HepG2 (cell line): ENCODE results near the gene TLE5. TPM values are rescaled to one million over a fixed set of nuclear protein-coding genes. Genes with fewer than 3 reads are reported as not detected.

Experiments
- ARNTL ChIP-seq: sonication (generic); formaldehyde crosslinking; IDR thresholded peaks from 2 replicates; pipeline ENCODE4 v1.4.0; 2020; ENCODE audit warnings: mild to moderate bottlenecking, missing genetic modification reagents
- BRCA1 ChIP-seq: sonication (generic); formaldehyde crosslinking; IDR thresholded peaks from 2 replicates; pipeline ENCODE4 v1.4.0; 2020; ENCODE audit warnings: missing genetic modification reagents
- CREM ChIP-seq, 2 experiments: sonication (generic) in 1 of 2; formaldehyde crosslinking in 1 of 2; IDR thresholded peaks; 2 replicates each; pipeline versions ENCODE4 v1.4.0 to v1.6.1; 2016 to 2020; ENCODE audit warnings: antibody characterized with exemption in 1 of 2, mild to moderate bottlenecking in 1 of 2, missing genetic modification reagents in 1 of 2
- HDAC6 ChIP-seq: fragments of 200-600 bp; sonication (generic); IDR thresholded peaks from 2 replicates; pipeline ENCODE4 v1.7.0; 2017; ENCODE audit warnings: mild to moderate bottlenecking, antibody characterized with exemption, low read length, low read depth
- MED1 ChIP-seq: sonication (generic); formaldehyde crosslinking; IDR thresholded peaks from 2 replicates; pipeline ENCODE4 v1.4.0; 2020; ENCODE audit warnings: missing genetic modification reagents
- NFE2L2 ChIP-seq: fragments of 150-350 bp; IDR thresholded peaks from 2 replicates; pipeline ENCODE4 v1.6.1; 2014; ENCODE audit warnings: low read length
- NFKB2 ChIP-seq: sonication (generic); formaldehyde crosslinking; IDR thresholded peaks from 2 replicates; pipeline ENCODE4 v1.4.0; 2020; ENCODE audit warnings: missing genetic modification reagents, borderline replicate concordance
- SIN3A ChIP-seq: IDR thresholded peaks from 2 replicates; pipeline ENCODE4 v1.6.1; 2011; ENCODE audit warnings: low read depth, mild to moderate bottlenecking, control low read depth, low read length, borderline replicate concordance
- SKI ChIP-seq: fragments of 450-650 bp; IDR thresholded peaks from one replicate; pipeline ENCODE4 v1.6.1; 2018; ENCODE audit warnings: mild to moderate bottlenecking; ENCODE audit not compliant: partially characterized antibody
- SRY ChIP-seq: sonication (generic); formaldehyde crosslinking; IDR thresholded peaks from 2 replicates; pipeline ENCODE4 v1.8.0; 2022; ENCODE audit warnings: mild to moderate bottlenecking, missing genetic modification reagents
- ZNF564 ChIP-seq: sonication (generic); formaldehyde crosslinking; IDR thresholded peaks from 2 replicates; pipeline ENCODE4 v1.8.1; 2023; ENCODE audit warnings: mild to moderate bottlenecking, missing genetic modification reagents
- ZNF570 ChIP-seq: sonication (generic); formaldehyde crosslinking; IDR thresholded peaks from 2 replicates; pipeline ENCODE4 v1.4.0; 2020; ENCODE audit warnings: mild to moderate bottlenecking, missing genetic modification reagents, borderline replicate concordance
- ZNF670 ChIP-seq: sonication (generic); formaldehyde crosslinking; IDR thresholded peaks from 2 replicates; pipeline ENCODE4 v1.8.0; 2022; ENCODE audit warnings: mild to moderate bottlenecking, missing genetic modification reagents, borderline replicate concordance
- ZNF839 ChIP-seq: sonication (generic); formaldehyde crosslinking; IDR thresholded peaks from 2 replicates; pipeline ENCODE4 v1.4.0; 2020; ENCODE audit warnings: missing genetic modification reagents, mild to moderate bottlenecking, borderline replicate concordance
- ZNF891 ChIP-seq: sonication (generic); formaldehyde crosslinking; IDR thresholded peaks from 2 replicates; pipeline ENCODE4 v1.5.0; 2020; ENCODE audit warnings: mild to moderate bottlenecking, missing genetic modification reagents
- polyA plus RNA-seq, 8 experiments: library from polyadenylated mRNA; depleted of rRNA in 3 of 8; stranded (reverse) in 7 of 8; unstranded in 1 of 8; fragments of >200 nt; fragmentation: Illumina TruSeq in 4 of 8; extraction: Trizol in 4 of 8; gene quantifications; 2 replicates each; pipeline versions ENCODE4 v1.2.1 to v1.2.3, GENCODE V29; 2011 to 2016; ENCODE audit warnings: low read depth in 4 of 8, missing spikeins in 1 of 8, mixed read lengths in 1 of 8; ENCODE audit not compliant: insufficient read depth in 1 of 8
- total RNA-seq, 5 experiments: library from RNA; depleted of rRNA; stranded (reverse); fragments of >200 nt; fragmentation: Illumina TruSeq; extraction: Trizol; gene quantifications; 2 replicates each; pipeline ENCODE4 v1.2.3, GENCODE V29; 2016; ENCODE audit warnings: low read depth in 1 of 5
- TF ChIP-seq, protein P1 (sequence below): sonication (generic); formaldehyde crosslinking; IDR thresholded peaks from 2 replicates; pipeline ENCODE4 v1.5.0; 2020; ENCODE audit warnings: mild to moderate bottlenecking, missing genetic modification reagents, borderline replicate concordance
- TF ChIP-seq, protein P2 (sequence below): sonication (generic); formaldehyde crosslinking; IDR thresholded peaks from 2 replicates; pipeline ENCODE4 v1.9.0; 2021; ENCODE audit warnings: missing genetic modification reagents, borderline replicate concordance
- TF ChIP-seq, protein P3 (sequence below): sonication (generic); formaldehyde crosslinking; IDR thresholded peaks from 2 replicates; pipeline ENCODE4 v1.8.1; 2023; ENCODE audit warnings: mild to moderate bottlenecking, inconsistent platforms, moderate library complexity, missing genetic modification reagents, borderline replicate concordance

Gene TLE5
- total and polyA plus RNA-seq, 2 of the 13 experiments (the other 11 are each of a cell fraction or from before 2014, with no cell fraction given), result 62.8 to 189 TPM

DNA sequence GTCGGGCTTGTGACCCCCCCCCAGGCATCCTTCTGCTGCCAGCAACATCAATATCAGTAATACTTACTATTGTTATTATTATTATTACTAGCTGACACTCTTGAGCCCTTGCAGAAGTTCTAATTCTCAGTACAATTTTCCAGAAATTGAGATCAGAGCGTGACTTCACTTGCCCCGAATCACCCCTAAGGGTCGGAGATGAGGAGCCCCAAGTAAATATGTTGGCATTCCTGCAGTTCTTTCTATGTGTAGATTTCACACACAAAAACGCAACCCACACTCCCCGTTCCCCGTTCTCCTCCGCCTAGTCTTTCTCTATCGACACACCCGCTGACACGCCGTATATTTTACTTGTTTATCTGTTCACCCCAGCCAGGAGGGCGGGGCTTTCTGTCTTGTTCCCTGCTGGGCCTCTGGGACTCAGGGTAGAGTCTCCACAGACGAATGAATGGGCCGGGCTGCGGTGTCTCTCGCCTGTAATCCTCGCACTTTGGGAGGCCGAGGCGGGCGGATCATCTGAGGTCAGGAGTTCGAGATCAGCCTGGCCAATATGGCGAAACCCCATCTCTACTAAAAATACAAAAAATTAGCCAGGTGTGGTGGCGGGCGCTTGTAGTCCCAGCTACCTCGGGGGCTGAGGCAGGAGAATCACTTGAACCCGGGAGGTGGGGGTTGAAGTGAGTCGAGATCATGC, 14.7 kb downstream of the TLE5 start (continued):
- TF ChIP-seq NFE2L2 (no peak), ZNF570 (no peak), ZNF839 (CRISPR knock-in tag) (no peak), ZNF564 (no peak), SKI (no peak), CREM (IDR thresholded peaks at IDR 0.05) (no peak), CREM (CRISPR knock-in tag; IDR thresholded peaks at IDR 0.05) (no peak), NFKB2 (CRISPR knock-in tag) (no peak), MED1 (CRISPR knock-in tag) (peak; percentile 28; the same call in 1 of the 2 replicates), ZNF891 (CRISPR knock-in tag) (0 out of 2 replicates have a peak, but pooled peaks have one; percentile 31), HDAC6 (no peak), SIN3A (peak; percentile 43; the same call in 1 of the 2 replicates), ZNF670 (0 out of 2 replicates have a peak, but pooled peaks have one; percentile 26), BRCA1 (CRISPR knock-in tag) (no peak), ARNTL (CRISPR knock-in tag) (no peak), SRY (no peak)
- TF ChIP-seq, protein P1, sequence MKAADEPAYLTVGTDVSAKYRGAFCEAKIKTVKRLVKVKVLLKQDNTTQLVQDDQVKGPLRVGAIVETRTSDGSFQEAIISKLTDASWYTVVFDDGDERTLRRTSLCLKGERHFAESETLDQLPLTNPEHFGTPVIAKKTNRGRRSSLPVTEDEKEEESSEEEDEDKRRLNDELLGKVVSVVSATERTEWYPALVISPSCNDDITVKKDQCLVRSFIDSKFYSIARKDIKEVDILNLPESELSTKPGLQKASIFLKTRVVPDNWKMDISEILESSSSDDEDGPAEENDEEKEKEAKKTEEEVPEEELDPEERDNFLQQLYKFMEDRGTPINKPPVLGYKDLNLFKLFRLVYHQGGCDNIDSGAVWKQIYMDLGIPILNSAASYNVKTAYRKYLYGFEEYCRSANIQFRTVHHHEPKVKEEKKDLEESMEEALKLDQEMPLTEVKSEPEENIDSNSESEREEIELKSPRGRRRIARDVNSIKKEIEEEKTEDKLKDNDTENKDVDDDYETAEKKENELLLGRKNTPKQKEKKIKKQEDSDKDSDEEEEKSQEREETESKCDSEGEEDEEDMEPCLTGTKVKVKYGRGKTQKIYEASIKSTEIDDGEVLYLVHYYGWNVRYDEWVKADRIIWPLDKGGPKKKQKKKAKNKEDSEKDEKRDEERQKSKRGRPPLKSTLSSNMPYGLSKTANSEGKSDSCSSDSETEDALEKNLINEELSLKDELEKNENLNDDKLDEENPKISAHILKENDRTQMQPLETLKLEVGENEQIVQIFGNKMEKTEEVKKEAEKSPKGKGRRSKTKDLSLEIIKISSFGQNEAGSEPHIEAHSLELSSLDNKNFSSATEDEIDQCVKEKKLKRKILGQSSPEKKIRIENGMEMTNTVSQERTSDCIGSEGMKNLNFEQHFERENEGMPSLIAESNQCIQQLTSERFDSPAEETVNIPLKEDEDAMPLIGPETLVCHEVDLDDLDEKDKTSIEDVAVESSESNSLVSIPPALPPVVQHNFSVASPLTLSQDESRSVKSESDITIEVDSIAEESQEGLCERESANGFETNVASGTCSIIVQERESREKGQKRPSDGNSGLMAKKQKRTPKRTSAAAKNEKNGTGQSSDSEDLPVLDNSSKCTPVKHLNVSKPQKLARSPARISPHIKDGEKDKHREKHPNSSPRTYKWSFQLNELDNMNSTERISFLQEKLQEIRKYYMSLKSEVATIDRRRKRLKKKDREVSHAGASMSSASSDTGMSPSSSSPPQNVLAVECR (CRISPR knock-in tag), result peak; percentile 48; the same call in 1 of the 2 replicates
- TF ChIP-seq, protein P2, sequence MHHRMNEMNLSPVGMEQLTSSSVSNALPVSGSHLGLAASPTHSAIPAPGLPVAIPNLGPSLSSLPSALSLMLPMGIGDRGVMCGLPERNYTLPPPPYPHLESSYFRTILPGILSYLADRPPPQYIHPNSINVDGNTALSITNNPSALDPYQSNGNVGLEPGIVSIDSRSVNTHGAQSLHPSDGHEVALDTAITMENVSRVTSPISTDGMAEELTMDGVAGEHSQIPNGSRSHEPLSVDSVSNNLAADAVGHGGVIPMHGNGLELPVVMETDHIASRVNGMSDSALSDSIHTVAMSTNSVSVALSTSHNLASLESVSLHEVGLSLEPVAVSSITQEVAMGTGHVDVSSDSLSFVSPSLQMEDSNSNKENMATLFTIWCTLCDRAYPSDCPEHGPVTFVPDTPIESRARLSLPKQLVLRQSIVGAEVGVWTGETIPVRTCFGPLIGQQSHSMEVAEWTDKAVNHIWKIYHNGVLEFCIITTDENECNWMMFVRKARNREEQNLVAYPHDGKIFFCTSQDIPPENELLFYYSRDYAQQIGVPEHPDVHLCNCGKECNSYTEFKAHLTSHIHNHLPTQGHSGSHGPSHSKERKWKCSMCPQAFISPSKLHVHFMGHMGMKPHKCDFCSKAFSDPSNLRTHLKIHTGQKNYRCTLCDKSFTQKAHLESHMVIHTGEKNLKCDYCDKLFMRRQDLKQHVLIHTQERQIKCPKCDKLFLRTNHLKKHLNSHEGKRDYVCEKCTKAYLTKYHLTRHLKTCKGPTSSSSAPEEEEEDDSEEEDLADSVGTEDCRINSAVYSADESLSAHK (CRISPR knock-in tag), result no peak
- TF ChIP-seq, protein P3, sequence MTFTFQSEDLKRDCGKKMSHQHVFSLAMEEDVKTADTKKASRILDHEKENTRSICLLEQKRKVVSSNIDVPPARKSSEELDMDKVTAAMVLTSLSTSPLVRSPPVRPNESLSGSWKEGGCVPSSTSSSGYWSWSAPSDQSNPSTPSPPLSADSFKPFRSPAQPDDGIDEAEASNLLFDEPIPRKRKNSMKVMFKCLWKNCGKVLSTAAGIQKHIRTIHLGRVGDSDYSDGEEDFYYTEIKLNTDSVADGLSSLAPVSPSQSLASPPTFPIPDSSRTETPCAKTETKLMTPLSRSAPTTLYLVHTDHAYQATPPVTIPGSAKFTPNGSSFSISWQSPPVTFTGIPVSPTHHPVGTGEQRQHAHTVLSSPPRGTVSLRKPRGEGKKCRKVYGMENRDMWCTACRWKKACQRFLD, result no peak
